Fibroblast of skin of right biceps (primary cell): Measurements from ENCODE around the gene TAAR9.
"Not testable (repeated sequence)": the region's sequence is repeated elsewhere in the genome, so short reads cannot be mapped to it uniquely, and the experiment has no call there.

Experiments used
- DNase-seq: peaks from one replicate; pipeline ENCODE4 v3.0.0-alpha.2; 2013

TAAR9 gene

DNA sequence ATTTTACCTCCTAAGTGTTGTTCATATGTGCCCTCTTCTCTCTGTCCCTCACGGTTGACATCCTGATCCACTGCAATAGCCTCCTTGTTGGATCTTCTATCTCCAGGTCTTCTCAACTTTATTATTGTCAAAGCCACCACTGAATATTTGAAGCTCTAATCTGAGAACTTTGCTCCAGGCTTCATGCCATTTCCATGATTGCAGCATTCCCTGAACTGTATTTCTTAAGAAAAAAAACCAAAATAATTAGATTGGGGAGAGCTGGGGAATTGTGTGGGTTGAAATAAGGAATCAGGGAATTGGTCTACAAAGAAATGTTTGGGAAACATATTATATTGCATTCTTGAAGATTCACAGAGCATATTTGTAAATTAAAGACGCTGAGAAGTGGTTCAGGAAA lies 22.7 kb upstream of the TAAR9 start:
- no peak for DNase-seq

DNA sequence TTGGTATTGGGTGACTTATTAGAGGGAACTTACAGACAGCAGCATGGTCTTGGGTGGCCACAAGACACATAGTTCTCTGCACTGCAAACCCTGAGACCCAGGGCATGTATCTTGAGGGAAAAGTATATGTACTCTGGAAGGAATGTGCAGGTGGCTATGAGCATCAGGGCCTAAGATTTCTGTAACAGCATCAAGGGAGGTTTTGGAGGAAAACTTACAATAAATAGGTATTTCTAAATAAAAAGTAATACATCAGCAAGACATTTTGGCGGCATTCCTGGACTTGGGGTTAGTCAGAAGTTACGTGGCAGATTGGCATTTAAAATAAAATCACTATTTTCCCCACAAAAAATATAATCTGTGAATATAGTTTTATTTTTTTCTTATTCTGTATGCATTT lies 17.1 kb upstream of the TAAR9 start:
- peak; percentile 45 for DNase-seq

DNA sequence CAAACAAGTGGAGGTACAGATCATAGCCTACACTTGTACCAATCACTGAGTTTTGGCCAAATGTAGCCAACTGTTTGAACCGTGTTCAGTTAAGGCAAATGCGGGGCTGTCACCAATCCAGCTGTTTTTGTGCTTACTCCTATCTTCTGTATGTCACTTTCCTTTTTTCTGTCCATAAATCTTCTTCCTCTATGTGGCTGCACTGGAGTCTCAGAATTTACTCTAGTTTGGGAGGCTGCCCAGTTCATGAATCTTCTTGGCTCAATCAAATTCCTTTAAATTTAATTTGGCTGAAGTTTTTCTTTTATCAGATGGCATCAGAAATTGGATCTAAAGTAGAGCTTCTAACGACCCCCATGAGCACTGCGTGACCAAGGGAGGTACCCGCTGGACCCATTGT lies 13.4 kb upstream of the TAAR9 start:
- DNase-seq, result no peak

DNA sequence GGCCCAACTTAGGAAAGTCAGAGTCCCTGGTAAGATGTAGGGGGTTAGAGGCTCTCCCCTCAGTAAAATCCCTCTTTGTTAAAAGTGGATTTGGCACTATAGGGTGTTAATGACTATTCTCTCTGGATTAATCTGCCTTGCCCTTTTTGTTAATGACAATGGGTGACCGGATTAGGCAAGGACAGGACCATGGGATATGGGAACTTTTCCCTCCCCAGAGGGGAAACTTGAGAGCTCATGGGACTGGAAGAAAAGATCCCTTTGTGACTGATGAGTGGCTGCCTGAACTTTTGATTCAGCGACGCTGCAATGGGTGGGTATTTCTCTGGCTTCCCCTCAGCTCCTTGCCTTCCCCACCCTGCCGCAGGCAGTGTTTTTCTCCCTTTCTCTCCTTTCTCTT lies 12.2 kb upstream of the TAAR9 start:
- DNase-seq, result no peak

DNA sequence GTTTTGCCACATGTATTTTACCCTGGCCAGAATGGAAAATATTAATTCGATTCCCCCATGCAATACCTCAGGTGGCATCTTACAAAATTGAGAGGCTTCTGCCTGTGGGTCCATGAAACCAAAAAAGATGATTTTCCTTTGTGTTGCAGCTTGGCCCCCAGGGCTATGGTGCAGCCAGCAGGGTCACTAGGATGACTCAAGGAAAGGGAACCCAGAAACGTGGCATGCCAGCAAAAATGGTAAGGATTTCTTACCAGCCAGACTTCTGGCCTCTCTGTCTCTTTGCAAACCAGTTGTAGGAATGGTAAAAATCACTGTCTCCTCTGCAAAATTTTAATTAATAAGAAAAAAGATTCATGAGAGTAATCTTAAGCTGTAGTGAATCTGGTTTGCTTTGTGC lies 11.6 kb upstream of the TAAR9 start:
- DNase-seq, result no peak

DNA sequence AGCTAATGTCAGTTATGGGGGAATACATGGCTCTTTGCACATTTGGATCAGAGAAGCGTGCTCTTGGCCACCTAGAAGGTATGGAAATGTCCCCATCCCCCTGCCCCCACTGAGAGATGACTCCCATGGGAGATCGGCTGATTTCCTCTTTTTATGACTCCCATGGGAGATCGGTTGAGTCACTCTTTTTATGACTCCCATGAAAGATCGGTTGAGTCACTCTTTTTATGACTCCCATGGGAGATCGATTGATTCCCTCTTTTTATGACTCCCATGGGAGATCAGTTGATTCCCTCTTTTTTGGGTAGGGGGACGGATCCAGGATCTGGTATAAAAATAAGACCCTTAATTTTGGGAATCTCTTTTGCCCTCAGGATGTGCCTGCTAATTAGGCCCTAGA lies 10.3 kb upstream of the TAAR9 start:
- peak; percentile 46 for DNase-seq

DNA sequence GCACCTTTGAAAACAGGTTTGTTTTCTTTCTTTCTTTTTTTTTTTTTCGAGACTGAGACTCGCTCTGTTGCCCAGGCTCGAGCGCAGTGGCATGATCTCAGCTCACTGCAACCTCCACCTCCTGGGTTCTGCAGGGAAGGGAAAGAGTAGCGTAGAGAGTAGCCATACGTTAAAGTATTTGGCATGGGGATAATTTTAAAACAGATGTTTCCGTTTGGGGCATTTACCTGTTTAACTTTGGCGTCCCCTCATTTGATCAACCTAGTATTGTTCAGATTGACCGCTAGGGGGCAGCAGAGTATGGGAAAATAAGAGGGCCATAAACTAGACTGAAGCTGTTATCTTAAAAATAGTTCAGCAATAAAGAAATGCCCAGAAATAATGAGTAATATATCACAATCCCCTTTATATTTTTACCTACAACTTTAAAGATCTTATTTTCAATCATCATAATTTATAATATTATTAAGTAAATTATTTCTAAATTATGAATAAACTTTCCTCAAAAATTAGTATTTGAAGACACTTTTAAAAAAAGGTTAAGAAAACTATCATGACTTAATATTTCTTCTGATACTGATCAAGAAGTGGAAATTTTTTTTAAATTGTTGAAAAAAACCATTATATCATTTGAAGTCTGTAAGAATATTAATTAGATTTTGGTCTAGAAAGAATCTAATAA lies 7.6 kb upstream of the TAAR9 start:
- peak; percentile 60 for DNase-seq

DNA sequence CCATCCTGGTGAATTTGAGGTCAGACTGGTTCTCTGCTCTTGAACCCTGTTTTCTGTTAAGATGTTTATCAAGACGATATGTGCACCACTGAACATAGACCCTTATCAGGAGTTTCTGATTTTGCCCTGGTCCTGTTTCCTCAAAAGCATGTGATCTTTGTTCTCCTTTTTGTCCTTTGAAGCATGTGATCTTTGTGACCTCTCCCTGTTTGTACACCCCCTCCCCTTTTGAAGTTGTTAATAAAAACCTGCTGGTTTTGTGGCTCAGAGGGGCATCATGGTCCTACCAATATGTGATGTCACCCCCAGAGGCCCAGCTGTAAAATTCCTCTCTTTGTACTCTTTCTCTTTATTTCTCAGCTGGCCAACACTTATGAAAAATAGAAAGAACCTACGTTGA lies 3.5 kb upstream of the TAAR9 start:
- DNase-seq, result not testable (repeated sequence)

DNA sequence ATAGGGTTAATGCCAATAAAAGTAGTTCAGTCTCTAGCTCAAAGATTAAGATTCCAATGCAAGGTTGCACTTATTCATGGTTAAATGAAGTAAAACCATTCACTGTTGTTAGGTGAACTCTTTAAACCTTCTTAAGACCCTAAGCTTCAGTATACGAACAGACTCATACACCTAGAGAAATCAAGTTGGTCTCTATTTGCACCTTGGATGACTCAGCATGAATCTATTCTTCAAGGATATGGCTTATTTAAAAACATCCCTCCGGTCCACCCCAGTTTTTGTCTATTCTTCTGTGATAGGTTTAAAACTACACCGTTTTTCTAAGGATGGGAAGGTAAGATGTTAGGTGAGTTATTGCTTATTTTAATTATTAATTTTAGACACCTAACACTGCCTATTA lies 932 bp upstream of the TAAR9 start:
- no peak for DNase-seq

DNA sequence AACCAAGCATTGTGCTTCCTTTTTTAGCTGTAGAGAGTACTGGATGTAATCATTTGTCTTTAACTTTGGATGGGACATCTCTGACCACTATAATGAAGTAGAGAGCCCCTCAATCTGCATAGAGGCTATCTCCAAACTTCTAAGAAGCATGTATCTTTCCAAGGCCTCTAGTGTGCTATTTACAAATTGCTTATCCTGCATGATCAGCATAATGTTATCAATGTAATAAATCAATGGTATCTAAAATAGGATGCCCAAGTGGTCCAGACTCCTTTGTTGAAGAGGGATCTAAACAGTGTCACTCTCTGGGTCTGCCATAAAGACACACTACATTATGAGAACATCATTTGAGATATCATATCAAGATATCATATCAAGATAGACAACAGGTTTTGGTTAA lies 6.7 kb downstream of the TAAR9 start:
- no peak for DNase-seq

DNA sequence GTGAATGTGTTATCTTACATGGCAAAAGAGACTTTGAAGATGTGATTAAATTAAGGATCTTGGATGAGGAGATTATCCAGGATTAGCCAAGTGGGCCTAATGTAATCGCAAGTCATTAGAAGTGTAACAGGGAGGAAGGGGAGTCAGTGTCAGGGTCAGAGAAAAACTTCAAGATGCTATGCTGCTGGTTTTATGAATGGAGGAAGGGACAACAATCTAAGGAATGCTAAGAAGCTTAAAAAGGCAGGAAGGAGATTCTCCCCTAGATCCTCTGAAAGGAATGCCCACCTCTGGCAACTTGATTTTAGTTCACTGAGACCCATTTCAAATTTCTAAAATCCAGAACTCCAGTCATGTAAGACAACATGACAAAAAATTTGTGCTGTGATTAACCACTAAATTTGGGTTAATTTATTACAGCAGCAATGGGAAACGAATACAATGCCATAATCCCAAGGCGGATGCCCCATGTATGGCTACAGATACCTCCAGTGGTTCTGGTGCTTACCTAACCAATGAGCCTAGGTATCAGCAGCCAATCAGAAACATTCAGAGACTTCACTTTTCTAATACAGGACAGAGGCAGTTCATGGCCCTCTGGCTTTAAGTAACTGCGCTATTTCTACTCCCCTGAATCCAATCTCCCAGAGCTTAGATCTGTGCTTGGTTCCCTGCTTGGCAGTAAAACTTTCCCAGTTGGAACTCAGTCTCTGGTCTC lies 10.8 kb downstream of the TAAR9 start:
- DNase-seq, result no peak

DNA sequence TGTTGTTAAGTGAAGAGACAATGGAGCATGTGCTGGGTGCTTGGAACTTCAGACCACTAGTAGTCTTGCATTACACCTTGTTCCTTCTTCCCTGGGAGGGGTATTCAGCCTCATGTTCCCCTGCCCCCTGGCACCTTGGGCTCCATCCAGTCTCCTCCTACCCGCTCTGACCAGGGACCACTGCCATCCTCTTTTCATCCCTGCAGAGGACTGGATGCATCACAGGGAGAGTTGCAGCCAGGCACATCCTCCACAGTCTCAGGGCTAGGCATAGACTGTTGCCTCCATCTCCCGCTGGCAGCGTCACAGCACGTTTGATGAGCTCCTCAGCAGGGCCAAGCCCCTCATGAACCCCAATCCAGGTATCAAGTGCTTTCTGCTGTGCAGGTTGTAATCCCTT lies 13.1 kb downstream of the TAAR9 start:
- no peak for DNase-seq

DNA sequence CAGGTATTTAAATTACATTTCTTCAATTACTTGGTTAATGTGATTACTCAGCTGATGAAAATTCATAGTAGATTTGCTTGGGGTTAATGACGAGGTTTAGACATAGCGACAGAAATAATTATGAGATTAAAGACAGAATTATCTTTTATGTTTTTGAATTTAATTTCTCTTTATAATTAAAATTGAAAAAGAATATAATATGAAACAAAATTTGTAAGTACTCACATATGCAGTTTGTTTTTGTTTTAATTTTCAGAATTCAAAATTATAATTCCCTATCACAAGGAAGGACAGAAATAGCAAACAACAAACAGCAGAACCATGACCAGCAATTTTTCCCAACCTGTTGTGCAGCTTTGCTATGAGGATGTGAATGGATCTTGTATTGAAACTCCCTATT lies 14.3 kb downstream of the TAAR9 start, which contains the start of gene TAAR8:
TSS of gene TAAR8 (plus strand) at position 301 of the 400 bp plus-strand sequence. CDS start at position 322, 21 bp downstream.
- no peak for DNase-seq

DNA sequence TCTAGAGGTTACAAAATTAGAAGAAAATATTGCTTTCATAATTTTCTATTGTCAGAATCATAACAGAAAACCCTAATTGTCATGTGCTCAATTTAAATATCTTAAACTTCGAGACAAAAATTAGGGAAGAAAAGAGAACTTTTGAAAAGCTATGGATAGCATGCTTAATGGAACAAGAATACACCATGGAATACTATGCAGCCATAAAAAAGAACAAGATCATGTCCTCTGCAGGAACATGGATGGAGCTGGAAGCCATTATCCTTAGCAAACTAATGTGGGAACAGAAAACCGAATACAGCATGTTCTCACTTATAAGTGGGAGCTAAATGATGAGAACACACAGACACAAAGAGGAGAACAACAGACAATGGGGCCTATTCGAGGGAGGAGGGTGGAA lies 22.0 kb downstream of the TAAR9 start:
- not testable (repeated sequence) for DNase-seq

DNA sequence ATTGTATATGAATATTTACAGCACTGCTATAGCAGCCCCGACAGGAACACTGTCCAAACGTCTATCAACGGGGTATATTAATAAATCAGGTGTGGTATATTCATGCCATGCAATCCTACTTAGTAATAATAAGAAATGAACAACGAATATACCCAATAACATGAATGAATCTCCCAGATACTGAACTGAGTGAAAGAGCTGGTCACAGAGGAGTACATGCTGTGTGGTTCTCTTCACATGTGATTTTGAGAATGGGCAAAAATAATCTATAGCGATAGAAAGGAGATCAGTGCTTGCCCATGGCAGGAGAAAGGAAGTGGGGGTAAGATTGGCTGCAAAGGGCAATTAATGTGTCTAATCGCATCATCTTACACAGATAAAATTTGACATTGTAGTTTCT lies 28.3 kb downstream of the TAAR9 start:
- no peak for DNase-seq

DNA sequence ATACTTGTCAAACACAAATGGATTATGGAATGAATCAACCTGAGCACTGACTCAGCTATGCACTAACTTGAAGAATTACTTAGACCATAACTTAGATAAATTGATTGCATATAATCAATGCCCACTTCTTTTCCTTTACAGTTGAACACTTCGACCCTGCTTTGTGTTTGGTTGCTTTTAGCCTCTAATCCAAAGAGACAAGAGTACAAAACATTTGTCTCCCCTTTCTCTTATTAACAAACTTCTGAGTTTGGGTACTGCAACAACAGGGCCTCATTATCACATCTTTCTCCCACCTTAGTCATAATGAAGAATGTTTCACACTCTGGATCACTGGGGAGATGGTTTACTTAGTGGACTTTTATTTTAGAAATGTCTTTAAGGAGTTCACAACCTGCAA lies 29.5 kb downstream of the TAAR9 start:
- no peak for DNase-seq

DNA sequence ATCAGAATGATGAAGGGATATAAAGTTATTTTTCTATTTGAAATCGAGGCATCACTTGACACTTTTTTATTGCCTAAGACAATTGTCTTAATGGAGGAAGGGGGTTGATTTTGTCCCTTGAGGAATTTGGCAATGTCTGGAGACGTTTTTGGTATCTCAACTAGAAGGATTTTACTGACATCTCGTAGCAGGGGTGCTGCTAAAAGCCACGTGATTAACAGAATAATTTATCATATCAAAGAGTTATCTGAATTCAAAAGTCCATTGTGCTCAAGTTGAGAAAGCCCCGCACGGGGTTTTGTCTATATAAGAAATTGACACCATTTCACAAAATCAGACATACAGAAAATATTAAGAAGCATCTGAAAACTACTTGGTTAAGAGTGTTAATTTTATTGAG lies 30.5 kb downstream of the TAAR9 start:
- DNase-seq, result no peak

DNA sequence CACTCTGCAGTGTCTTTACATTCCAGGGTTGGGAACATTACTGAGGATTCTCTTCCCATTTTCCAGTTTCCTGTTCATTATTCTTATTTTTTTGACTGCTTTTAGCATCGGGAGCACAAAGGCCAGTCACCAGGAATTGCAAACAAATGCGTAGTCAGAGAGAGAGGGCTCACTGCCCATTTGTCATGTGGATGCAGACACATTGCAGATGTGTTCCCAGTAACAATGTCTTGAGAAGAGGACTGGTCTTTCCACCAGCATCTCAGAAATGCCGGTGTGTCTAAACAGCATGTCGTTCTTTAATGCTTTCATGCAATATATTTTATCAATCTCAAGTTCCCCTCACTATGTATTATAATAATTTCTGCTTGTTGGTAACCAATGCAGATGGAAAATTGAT lies 31.1 kb downstream of the TAAR9 start:
- no peak for DNase-seq

DNA sequence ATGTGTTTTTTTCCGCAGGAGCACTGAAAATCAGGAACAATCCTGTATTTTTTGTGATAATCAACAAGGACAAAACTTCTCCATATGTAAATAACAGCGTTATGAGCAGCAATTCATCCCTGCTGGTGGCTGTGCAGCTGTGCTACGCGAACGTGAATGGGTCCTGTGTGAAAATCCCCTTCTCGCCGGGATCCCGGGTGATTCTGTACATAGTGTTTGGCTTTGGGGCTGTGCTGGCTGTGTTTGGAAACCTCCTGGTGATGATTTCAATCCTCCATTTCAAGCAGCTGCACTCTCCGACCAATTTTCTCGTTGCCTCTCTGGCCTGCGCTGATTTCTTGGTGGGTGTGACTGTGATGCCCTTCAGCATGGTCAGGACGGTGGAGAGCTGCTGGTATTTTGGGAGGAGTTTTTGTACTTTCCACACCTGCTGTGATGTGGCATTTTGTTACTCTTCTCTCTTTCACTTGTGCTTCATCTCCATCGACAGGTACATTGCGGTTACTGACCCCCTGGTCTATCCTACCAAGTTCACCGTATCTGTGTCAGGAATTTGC lies 32.2 kb downstream of the TAAR9 start, which contains the start of gene TAAR6:
TSS of gene TAAR6 (plus strand) at position 102 of the 557 bp plus-strand sequence. CDS start at position 102, 0 bp downstream.
- no peak for DNase-seq

DNA sequence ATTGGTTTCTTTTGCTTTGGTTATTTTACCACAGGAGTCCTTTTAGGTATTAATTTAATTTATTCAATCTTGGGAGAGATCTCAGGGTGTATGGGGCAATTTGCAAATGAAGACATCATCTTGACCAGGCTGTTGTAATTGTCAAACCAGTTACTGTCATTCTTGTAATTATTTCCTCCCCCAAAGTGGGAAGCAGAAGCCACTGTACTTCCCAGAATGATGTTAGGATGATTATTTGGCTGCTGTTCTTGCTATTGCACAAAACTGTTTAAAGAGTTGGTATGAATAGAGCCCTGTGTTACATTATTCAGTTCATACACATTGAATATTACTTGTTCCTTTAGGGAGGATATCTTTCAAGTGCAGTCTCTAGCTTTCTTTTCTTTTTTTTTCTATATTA lies 33.7 kb downstream of the TAAR9 start:
- DNase-seq, result no peak

DNA sequence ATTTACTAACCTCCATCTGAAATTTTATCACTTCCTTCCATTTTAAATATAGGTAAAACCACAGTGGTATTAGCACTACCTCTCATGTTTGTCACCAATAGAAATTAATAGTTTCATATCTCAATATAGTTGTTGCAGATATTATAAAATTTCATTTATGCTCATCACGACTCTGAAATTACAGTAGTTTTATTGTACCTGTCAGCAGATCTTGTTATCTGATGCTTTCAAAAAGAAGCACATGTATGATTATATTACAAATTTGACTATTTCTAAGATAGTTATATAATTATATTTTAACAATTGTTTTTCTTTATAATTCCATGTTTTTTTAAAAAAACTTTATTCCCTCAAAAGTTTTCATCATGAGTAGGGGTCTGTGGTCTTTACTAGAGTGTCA lies 46.6 kb downstream of the TAAR9 start:
- no peak for DNase-seq

DNA sequence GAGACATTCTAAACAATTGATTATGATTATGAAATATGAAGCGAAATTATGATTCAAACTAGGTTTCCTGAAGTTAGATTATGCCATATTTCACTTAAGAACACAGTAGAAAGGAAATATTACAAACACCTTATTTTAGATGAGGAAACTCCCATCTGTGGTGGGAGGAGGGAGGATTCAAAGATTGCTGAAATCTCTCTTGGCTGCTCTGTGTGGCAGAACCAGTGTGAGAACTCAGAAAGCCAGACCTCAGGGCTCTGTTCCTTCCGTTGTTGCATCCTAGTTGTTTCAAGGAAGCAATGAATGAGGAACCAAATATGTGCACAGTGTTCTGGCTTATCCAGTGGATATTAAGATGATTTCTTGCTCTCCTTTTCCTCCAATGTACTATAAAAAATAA lies 49.3 kb downstream of the TAAR9 start:
- DNase-seq, result no peak
